ENCODE results near the gene C3orf49. TPM values are rescaled to one million over a fixed set of nuclear protein-coding genes. Genes with fewer than 3 reads are reported as not detected.

Gene C3orf49
- polyA plus RNA-seq, 1 experiment, result not detected

- H3K4me3 ChIP-seq (ENCODE audit: low read depth, low read length), result no peak overlapping the region
- H3K9me3 ChIP-seq (ENCODE audit: control insufficient read depth, insufficient read depth, low read length), result no peaks in the 10 kb centered on the region
- CTCF ChIA-PET, result interaction anchor here (1.0 to 1.2 kb wide), 2 partner anchors 27 to 496 kb away, joined by 3 read pairs; partner anchors contain the start of gene C3orf49
- POLR2A ChIA-PET, result no interaction called here
- no peaks in the 10 kb centered on the region for H3K27me3 ChIP-seq (ENCODE audit: control insufficient read depth, insufficient read depth, low read length)
- no peak for TF ChIP-seq CTCF (IDR thresholded peaks at IDR 0.05; ENCODE audit: low read depth, low read length)
- no peak for DNase-seq (ENCODE audit: low read depth, low spot score)
- H3K27ac ChIP-seq (ENCODE audit: low read depth, low read length), result no peak overlapping the region
Measured at GRCh38 chr3:63845215-63845614, 26.1 kb downstream of the C3orf49 start.

- CTCF ChIA-PET, result interaction anchor here (0.6 to 0.7 kb wide), 2 partner anchors 49 to 499 kb away, joined by 3 read pairs; no protein-coding TSS in a partner anchor
- H3K27ac ChIP-seq (ENCODE audit: low read depth, low read length), result no peak overlapping the region
- no peaks in the 10 kb centered on the region for H3K9me3 ChIP-seq (ENCODE audit: control insufficient read depth, insufficient read depth, low read length)
- no peak overlapping the region for H3K4me3 ChIP-seq (ENCODE audit: low read depth, low read length)
- no peaks in the 10 kb centered on the region for H3K27me3 ChIP-seq (ENCODE audit: control insufficient read depth, insufficient read depth, low read length)
- TF ChIP-seq CTCF (IDR thresholded peaks at IDR 0.05; ENCODE audit: low read depth, low read length), result no peak
- DNase-seq (ENCODE audit: low read depth, low spot score), result no peak
- POLR2A ChIA-PET, result no interaction called here
Measured at GRCh38 chr3:63847718-63848450, 28.8 kb downstream of the C3orf49 start.

GRCh38 chr3:63849175-63849574 is 30.1 kb downstream of the C3orf49 start:
- POLR2A ChIA-PET, result no interaction called here
- CTCF ChIA-PET, result no interaction called here
- Histone ChIP-seq H3K4me3 (ENCODE audit: low read depth, low read length) (no peak overlapping the region), H3K9me3 (ENCODE audit: control insufficient read depth, insufficient read depth, low read length) (no peaks in the 10 kb centered on the region), H3K27ac (ENCODE audit: low read depth, low read length) (no peak overlapping the region), H3K27me3 (ENCODE audit: control insufficient read depth, insufficient read depth, low read length) (no peaks in the 10 kb centered on the region)
- TF ChIP-seq CTCF (IDR thresholded peaks at IDR 0.05; ENCODE audit: low read depth, low read length), result no peak
- no peak for DNase-seq (ENCODE audit: low read depth, low spot score)

GRCh38 chr3:63851287-63851686 is 32.2 kb downstream of the C3orf49 start:
- H3K27ac ChIP-seq (ENCODE audit: low read depth, low read length), result no peak overlapping the region
- no peak overlapping the region for H3K4me3 ChIP-seq (ENCODE audit: low read depth, low read length)
- no peaks in the 10 kb centered on the region for H3K27me3 ChIP-seq (ENCODE audit: control insufficient read depth, insufficient read depth, low read length)
- H3K9me3 ChIP-seq (ENCODE audit: control insufficient read depth, insufficient read depth, low read length), result no peaks in the 10 kb centered on the region
- TF ChIP-seq CTCF (IDR thresholded peaks at IDR 0.05; ENCODE audit: low read depth, low read length), result no peak
- ChIA-PET CTCF (interaction anchor here (1.3 to 1.5 kb wide), 2 partner anchors 33 to 502 kb away, joined by 3 to 5 read pairs; no protein-coding TSS in a partner anchor), POLR2A (no interaction called here)
- DNase-seq (ENCODE audit: low read depth, low spot score), result no peak

- Histone ChIP-seq H3K9me3 (ENCODE audit: control insufficient read depth, insufficient read depth, low read length) (no peaks in the 10 kb centered on the region), H3K27ac (ENCODE audit: low read depth, low read length) (no peak overlapping the region), H3K4me3 (ENCODE audit: low read depth, low read length) (no peak overlapping the region), H3K27me3 (ENCODE audit: control insufficient read depth, insufficient read depth, low read length) (no peaks in the 10 kb centered on the region)
- ChIA-PET POLR2A (no interaction called here), CTCF (interaction anchor here (0.7 kb wide), 1 partner anchor 171 kb away, joined by 4 read pairs; no protein-coding TSS in a partner anchor)
- no peak for DNase-seq (ENCODE audit: low read depth, low spot score)
- no peak for TF ChIP-seq CTCF (IDR thresholded peaks at IDR 0.05; ENCODE audit: low read depth, low read length)
Measured at GRCh38 chr3:63853106-63853505, 34.0 kb downstream of the C3orf49 start.
